GM19035 (cell line): ENCODE results near the gene ANKS4B.
A peak's percentile ranks its signal among the peaks of the same experiment; 100 is the strongest.
"Not testable (repeated sequence)": the region's sequence is repeated elsewhere in the genome, so short reads cannot be mapped to it uniquely, and the experiment has no call there.

Source experiments
- ATAC-seq: cut with Tn5 transposase; IDR thresholded peaks from one replicate; pipeline ENCODE4 v1.9.1; 2021; ENCODE audit not compliant: unreplicated experiment

The ANKS4B gene

GRCh38 chr16:21283521-21284289 is 50.2 kb downstream of the ANKS4B start:
- no peak for ATAC-seq

- no peak for ATAC-seq
Observed at GRCh38 chr16:21284414-21284813, 50.9 kb downstream of the ANKS4B start.

- ATAC-seq = no peak
Observed at GRCh38 chr16:21285314-21285713, 51.8 kb downstream of the ANKS4B start.

- not testable (repeated sequence) for ATAC-seq
Observed at GRCh38 chr16:21289789-21290188, 56.3 kb downstream of the ANKS4B start.

GRCh38 chr16:21300309-21301167 is 67.0 kb downstream of the ANKS4B start:
- peak; percentile 51 for ATAC-seq

GRCh38 chr16:21301168-21301894 is 67.8 kb downstream of the ANKS4B start:
- ATAC-seq = peak; percentile 46

- ATAC-seq = no peak
Observed at GRCh38 chr16:21301895-21302291, 68.4 kb downstream of the ANKS4B start.

- no peak for ATAC-seq
Observed at GRCh38 chr16:21302454-21302853, 69.0 kb downstream of the ANKS4B start.

- no peak for ATAC-seq
Observed at GRCh38 chr16:21302898-21303528, 69.5 kb downstream of the ANKS4B start.
